Raji (cell line): ENCODE measurements around the gene CERK.

Experiments
- POLR2A ChIP-seq: IDR thresholded peaks from 2 replicates; pipeline ENCODE4 v1.6.1; 2011; ENCODE audit warnings: low read depth, low read length, control low read depth; ENCODE audit not compliant: insufficient read depth

CERK gene

GRCh38 chr22:46730568-46731245, 7.3 kb downstream of the CERK start:
- TF ChIP-seq POLR2A, result no peak

GRCh38 chr22:46728470-46728869, 9.6 kb downstream of the CERK start:
- no peak for TF ChIP-seq POLR2A

- TF ChIP-seq POLR2A, result no peak
These were observed 10.2 kb downstream of the CERK start for GRCh38 chr22:46727813-46728364.

GRCh38 chr22:46726986-46727317, 11.1 kb downstream of the CERK start:
- no peak for TF ChIP-seq POLR2A

GRCh38 chr22:46726066-46726985, 11.7 kb downstream of the CERK start:
- no peak for TF ChIP-seq POLR2A

GRCh38 chr22:46725096-46725495, 13.0 kb downstream of the CERK start:
- TF ChIP-seq POLR2A, result no peak

- no peak for TF ChIP-seq POLR2A
These were observed 14.2 kb downstream of the CERK start for GRCh38 chr22:46723882-46724281.

GRCh38 chr22:46721501-46722085, 16.5 kb downstream of the CERK start:
- no peak for TF ChIP-seq POLR2A

- TF ChIP-seq POLR2A, result no peak
These were observed 18.1 kb downstream of the CERK start for GRCh38 chr22:46719921-46720320.

- TF ChIP-seq POLR2A, result no peak
These were observed 23.5 kb downstream of the CERK start for GRCh38 chr22:46714550-46714949.

- TF ChIP-seq POLR2A, result no peak
These were observed 25.8 kb downstream of the CERK start for GRCh38 chr22:46712288-46712687.

- TF ChIP-seq POLR2A, result no peak
These were observed 27.2 kb downstream of the CERK start for GRCh38 chr22:46710806-46711205.

- TF ChIP-seq POLR2A, result no peak
These were observed 29.2 kb downstream of the CERK start for GRCh38 chr22:46708766-46709330.

- no peak for TF ChIP-seq POLR2A
These were observed 30.1 kb downstream of the CERK start for GRCh38 chr22:46707827-46708570.

- TF ChIP-seq POLR2A, result no peak
These were observed 30.7 kb downstream of the CERK start for GRCh38 chr22:46707305-46707704.
